ENCODE results near the gene SGIP1. TPM values are rescaled to one million over a fixed set of nuclear protein-coding genes. Genes with fewer than 3 reads are reported as not detected.

Gene SGIP1
- total RNA-seq, 2 donors from 2014 or later = 3.1 TPM; not detected in 1

- Histone ChIP-seq H3K27me3 (no peaks in the 10 kb centered on the region), H3K4me3 (no peak overlapping the region), H3K4me1 (no peaks in the 10 kb centered on the region), H3K9me3 (no peaks in the 10 kb centered on the region), H3K27ac (no peak overlapping the region), H3K36me3 (replicated peaks in 1 of 2; ENCODE audit: insufficient read depth in 1 of 2, low read depth in 2 of 2) (no peaks in the 10 kb centered on the region)
- DNase-seq = no peak
- WGBS, 2 donors = 88 to 89% methylated on average over 7 of the region's 7 CpGs
- intact Hi-C loops (cut with DNase I) = loop anchor here (10.0 kb wide), 1 partner anchor 385 kb away; no protein-coding TSS in a partner anchor
- no peak for ATAC-seq
- TF ChIP-seq, protein P1, sequence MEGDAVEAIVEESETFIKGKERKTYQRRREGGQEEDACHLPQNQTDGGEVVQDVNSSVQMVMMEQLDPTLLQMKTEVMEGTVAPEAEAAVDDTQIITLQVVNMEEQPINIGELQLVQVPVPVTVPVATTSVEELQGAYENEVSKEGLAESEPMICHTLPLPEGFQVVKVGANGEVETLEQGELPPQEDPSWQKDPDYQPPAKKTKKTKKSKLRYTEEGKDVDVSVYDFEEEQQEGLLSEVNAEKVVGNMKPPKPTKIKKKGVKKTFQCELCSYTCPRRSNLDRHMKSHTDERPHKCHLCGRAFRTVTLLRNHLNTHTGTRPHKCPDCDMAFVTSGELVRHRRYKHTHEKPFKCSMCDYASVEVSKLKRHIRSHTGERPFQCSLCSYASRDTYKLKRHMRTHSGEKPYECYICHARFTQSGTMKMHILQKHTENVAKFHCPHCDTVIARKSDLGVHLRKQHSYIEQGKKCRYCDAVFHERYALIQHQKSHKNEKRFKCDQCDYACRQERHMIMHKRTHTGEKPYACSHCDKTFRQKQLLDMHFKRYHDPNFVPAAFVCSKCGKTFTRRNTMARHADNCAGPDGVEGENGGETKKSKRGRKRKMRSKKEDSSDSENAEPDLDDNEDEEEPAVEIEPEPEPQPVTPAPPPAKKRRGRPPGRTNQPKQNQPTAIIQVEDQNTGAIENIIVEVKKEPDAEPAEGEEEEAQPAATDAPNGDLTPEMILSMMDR (IDR thresholded peaks at IDR 0.05) = no peak
- no peak for TF ChIP-seq POLR2A (IDR thresholded peaks at IDR 0.05)
These were observed 235.7 kb downstream of the SGIP1 start for GRCh38 chr1:66769512-66770229.

GRCh38 chr1:66770240-66770639 lies 236.3 kb downstream of the SGIP1 start:
- WGBS, 2 donors = 87 to 89% methylated on average over 2 of the region's 2 CpGs
- Histone ChIP-seq H3K27me3 (no peaks in the 10 kb centered on the region), H3K27ac (no peak overlapping the region), H3K4me1 (no peaks in the 10 kb centered on the region), H3K4me3 (no peak overlapping the region), H3K36me3 (replicated peaks in 1 of 2; ENCODE audit: insufficient read depth in 1 of 2, low read depth in 2 of 2) (no peaks in the 10 kb centered on the region), H3K9me3 (no peaks in the 10 kb centered on the region)
- ATAC-seq = no peak
- DNase-seq = no peak
- TF ChIP-seq, protein P1 (IDR thresholded peaks at IDR 0.05) = no peak
- no peak for TF ChIP-seq POLR2A (IDR thresholded peaks at IDR 0.05)
- intact Hi-C loops (cut with DNase I) = no loop called here

DNA sequence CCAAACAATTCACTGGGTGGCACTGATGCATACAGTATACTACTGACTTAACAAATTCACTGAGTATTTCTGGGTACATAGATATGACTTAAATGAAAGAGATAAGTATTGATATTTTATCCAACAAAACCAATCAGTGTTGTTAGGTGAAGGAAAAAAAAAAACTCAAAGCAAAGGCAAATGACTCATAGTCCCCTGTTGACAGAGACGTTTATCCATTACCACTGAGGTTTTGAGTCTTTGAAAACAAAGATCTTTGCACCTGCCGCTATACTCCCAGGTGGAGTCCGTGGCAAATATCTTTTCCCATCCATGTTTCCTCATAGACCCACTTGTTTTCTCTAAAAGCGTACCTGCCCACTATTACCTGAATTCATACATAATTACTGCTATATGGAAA lies 236.7 kb downstream of the SGIP1 start:
- TF ChIP-seq POLR2A (IDR thresholded peaks at IDR 0.05) = no peak
- TF ChIP-seq, protein P1 (IDR thresholded peaks at IDR 0.05) = no peak
- 70 to 72% methylated on average over 4 of the region's 4 CpGs for WGBS, 2 donors
- intact Hi-C loops (cut with DNase I) = no loop called here
- DNase-seq (no peak), ATAC-seq (no peak)
- H3K4me3 ChIP-seq = no peak overlapping the region
- H3K27me3 ChIP-seq = no peaks in the 10 kb centered on the region
- H3K27ac ChIP-seq = no peak overlapping the region
- no peaks in the 10 kb centered on the region for H3K36me3 ChIP-seq (replicated peaks in 1 of 2; ENCODE audit: insufficient read depth in 1 of 2, low read depth in 2 of 2)
- no peaks in the 10 kb centered on the region for H3K4me1 ChIP-seq
- no peaks in the 10 kb centered on the region for H3K9me3 ChIP-seq

GRCh38 chr1:66773227-66773626 lies 239.3 kb downstream of the SGIP1 start:
- no peak for DNase-seq
- no peaks in the 10 kb centered on the region for H3K9me3 ChIP-seq

More at GRCh38 chr1:66773227-66773626, 239.3 kb downstream of the SGIP1 start:
- no peak for TF ChIP-seq POLR2A (IDR thresholded peaks at IDR 0.05)
- TF ChIP-seq, protein P1 (IDR thresholded peaks at IDR 0.05) = no peak
- Histone ChIP-seq H3K27ac (no peak overlapping the region), H3K27me3 (no peaks in the 10 kb centered on the region), H3K4me1 (no peaks in the 10 kb centered on the region), H3K36me3 (replicated peaks in 1 of 2; ENCODE audit: insufficient read depth in 1 of 2, low read depth in 2 of 2) (no peaks in the 10 kb centered on the region), H3K4me3 (no peak overlapping the region)
- 77 to 89% methylated on average over 2 of the region's 2 CpGs for WGBS, 2 donors
- intact Hi-C loops (cut with DNase I) = no loop called here
- ATAC-seq = no peak
